Fibroblast of upper back skin (primary cell): ENCODE data around the gene ODC1.

Experiments
- DNase-seq: peaks from one replicate; pipeline ENCODE4 v3.0.0-alpha.2; 2013

The ODC1 gene

GRCh38 chr2:10397878-10398277 is 50.2 kb downstream of the ODC1 start:
- no peak for DNase-seq

GRCh38 chr2:10397297-10397875 is 50.7 kb downstream of the ODC1 start:
- no peak for DNase-seq

- DNase-seq, result no peak
These were observed 51.7 kb downstream of the ODC1 start for GRCh38 chr2:10396464-10396863.

GRCh38 chr2:10395893-10396292 is 52.2 kb downstream of the ODC1 start:
- DNase-seq, result no peak

- DNase-seq, result no peak
These were observed 54.5 kb downstream of the ODC1 start for GRCh38 chr2:10393640-10393982.

- DNase-seq, result no peak
These were observed 55.0 kb downstream of the ODC1 start for GRCh38 chr2:10392951-10393639.

- DNase-seq, result no peak
These were observed 55.6 kb downstream of the ODC1 start for GRCh38 chr2:10392548-10392947.

- DNase-seq, result no peak
These were observed 56.0 kb downstream of the ODC1 start for GRCh38 chr2:10392100-10392499.

- no peak for DNase-seq
These were observed 57.7 kb downstream of the ODC1 start for GRCh38 chr2:10390369-10390801.
